HG03175 (cell line): Measurements from ENCODE around the gene FAT1.

Experiments used
- ATAC-seq: cut with Tn5 transposase; IDR thresholded peaks from one replicate; pipeline ENCODE4 v1.9.1; 2021; ENCODE audit warnings: mild to moderate bottlenecking, moderate library complexity; ENCODE audit not compliant: unreplicated experiment

The FAT1 gene

GRCh38 chr4:186621959-186622553 is 101.6 kb downstream of the FAT1 start:
- ATAC-seq, result no peak

GRCh38 chr4:186619088-186619487 is 104.6 kb downstream of the FAT1 start:
- no peak for ATAC-seq

- no peak for ATAC-seq
These were observed 105.7 kb downstream of the FAT1 start for GRCh38 chr4:186617921-186618320.

- ATAC-seq, result no peak
These were observed 116.2 kb downstream of the FAT1 start for GRCh38 chr4:186607490-186607889.

GRCh38 chr4:186606591-186606992 is 117.1 kb downstream of the FAT1 start:
- no peak for ATAC-seq

DNA sequence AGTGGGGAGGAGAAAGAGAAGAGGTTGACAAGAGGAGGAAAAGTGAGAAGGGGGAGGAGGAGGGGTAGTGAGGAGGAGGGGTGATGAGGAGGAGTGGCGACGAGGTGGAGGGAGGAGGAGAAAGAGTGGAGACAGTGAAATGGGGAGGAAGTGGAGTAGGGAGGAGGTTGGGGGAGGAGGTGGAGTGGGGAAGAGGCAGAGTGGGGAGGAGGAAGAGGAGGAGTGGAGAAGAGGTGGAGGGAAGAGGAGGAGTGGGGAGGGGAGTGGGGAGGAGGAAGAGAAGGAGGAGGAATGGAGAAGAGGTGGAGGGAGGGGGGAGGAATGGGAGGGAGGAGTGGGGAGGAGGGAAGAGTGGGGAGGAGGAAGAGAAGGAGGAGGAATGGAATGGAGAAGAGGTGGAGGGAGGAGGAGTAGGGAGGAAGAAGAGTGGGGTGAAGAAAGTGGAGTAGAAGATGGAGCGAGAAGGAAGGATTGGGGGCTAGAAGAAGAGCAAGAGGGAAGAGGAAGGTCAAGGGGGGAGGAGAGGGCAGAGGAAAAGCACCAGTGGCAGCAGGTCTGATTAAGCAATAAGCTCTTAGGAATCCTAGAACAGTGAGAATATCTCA is 118.3 kb downstream of the FAT1 start:
- ATAC-seq, result no peak

DNA sequence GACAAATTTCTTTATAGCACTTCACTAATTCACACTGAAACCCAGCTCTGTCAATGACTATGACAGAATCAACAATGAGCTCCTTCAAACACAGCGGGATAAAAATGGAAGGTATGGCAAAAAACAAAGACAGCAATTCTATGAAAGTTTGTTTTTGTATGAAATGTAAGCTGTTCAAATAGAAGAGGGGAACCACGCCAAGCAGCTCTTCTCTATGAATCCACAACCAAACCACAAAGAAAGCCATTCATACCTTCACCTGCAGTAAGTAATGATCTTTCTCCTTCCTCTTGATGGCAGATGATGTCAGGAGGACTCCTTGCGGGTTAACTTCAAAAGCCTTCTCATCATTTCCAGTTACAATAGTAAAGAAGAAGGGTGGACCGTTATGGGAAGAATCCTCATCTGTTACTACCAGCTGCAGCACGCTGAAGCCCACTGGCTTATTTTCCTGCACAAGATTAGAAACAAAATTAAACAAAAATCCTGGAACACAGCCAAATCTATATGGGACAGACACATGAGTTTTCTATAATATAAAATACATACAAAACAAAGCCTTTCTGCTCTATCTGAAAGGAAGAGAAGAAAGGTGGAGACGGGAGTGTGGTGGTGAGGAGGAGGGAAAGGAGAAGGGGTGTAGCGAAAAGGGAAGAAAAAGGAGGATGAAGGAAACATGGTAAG is 119.4 kb downstream of the FAT1 start:
- no peak for ATAC-seq

- no peak for ATAC-seq
These were observed 120.7 kb downstream of the FAT1 start for GRCh38 chr4:186602978-186603377.

DNA sequence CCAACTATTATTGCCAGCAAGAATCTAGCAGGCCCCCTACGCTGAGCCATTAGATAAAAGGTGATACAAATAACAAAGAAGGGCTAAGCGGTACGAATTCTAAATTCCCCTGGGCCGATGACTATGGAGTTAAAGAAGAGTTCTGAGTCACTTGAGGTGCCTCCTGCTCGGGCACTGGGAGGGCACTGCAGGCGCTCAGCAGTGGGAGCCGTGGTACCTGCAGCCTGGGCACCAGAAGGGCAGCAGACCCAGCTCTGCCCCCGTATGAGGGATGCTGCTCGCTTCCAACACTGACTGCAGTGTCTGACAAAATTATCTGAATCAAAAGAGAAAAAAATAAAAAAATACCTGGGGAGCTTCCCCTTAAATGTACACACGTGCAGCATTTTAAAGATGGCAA is 124.2 kb downstream of the FAT1 start:
- ATAC-seq, result no peak

DNA sequence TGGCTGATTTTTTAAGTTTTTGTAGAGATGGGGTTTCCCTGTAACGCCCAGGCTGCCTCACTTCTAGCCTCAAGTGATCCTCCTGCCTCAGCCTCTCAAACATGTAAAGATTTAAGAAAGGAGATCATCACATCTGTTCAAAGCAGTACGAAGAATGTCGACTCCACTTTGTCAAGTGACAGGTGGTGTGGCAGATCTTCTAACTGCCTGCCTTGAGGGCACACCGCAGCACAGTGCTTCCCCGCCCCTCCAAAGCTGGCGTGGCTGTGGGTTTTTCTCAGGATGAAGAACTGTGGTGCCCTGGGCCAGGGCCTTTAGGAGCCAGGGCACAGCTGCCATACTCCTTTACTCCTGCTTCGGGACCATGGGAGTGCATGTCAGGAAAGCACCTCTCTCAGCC is 125.0 kb downstream of the FAT1 start:
- ATAC-seq, result no peak

DNA sequence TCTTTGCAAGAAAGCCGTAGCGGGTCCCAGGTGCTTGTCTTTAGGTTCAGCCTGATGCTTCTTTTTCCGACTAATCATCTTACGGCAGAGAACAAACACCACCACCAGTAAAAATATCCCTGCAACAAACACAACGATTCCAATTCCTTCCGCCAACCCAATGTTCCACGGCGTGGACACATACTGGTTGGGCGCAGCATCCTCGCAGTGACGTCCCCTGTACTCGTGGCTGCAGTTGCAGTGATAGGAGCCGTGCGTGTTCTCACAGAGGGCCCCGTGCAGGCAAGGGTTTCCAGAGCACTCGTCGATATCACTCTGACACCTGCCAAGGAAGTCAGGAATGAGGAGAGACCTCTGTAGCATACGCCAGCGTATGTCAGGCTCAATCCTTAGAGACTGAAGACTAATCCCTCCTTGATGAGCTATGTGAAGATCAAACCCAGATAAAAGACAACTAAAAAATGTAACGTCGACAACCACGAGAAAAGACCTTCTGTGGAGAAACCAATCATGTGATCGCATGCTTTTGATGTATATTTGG is 126.7 kb downstream of the FAT1 start:
- no peak for ATAC-seq

DNA sequence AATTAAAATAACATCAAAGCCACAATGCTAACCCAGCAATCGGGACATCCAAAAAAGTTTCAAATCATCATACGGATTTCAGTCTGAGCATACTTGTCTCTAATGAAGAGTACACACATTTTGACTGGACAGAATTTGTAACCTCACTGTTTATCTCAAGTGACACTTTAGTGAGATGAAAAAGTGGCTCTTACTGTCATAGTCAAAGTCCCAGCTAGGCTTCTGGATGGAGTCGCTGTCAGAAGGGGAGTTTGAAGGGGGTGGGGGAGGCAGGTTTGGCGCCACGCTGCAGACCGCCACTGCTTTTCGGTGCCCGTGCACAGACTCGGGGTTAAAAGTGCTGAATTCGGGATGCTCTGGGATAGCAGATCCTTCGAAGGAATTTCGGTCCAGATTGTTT is 127.3 kb downstream of the FAT1 start:
- ATAC-seq, result no peak

DNA sequence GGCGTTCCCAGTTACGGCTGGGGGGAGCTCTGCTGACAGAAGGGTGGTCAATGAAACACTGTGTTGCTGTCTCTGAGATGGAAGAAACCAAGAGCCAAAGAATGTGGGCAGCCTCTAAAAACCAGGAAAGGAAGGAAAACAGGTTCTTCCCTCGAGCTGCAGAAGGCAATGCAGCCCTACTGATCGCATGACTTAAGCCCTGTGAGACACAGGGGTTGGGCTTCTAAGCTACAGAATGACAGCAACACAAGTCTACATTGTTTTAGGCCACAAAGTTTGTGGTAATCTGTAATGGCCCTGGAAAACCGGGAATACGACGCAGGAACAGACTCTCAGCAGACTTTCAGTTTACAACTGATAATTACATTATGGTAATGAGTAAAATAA is 130.1 kb downstream of the FAT1 start:
- ATAC-seq, result no peak

DNA sequence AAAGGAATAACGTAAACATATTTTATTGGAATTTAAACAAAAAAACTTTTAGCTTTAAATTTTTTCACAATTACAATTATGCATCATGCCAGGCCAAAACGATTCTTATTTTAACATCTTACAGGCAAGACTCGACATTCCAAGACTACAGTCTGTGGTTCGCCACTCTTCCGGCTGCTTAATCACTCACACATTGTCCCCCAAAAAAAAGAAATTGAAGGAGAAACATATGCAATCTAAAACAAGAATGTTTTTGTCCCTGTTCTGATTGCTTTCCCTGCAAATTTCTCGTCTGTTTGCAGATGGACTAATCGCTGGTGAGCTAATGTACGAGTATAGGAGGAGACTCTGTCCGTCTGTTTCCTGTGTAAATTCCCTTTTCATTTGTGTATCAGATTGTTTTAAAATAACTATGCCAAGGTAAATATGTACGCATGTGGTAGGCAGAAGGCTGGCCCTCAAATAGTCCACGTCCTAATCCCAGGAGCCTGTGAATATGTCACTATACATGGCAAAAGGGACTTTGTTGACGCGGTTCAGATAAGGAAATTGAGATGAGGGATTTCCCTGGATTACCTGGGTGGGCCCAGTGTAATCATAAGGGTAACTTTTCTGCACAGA is 130.6 kb downstream of the FAT1 start:
- no peak for ATAC-seq

- ATAC-seq, result no peak
These were observed 131.2 kb downstream of the FAT1 start for GRCh38 chr4:186592445-186592844.

DNA sequence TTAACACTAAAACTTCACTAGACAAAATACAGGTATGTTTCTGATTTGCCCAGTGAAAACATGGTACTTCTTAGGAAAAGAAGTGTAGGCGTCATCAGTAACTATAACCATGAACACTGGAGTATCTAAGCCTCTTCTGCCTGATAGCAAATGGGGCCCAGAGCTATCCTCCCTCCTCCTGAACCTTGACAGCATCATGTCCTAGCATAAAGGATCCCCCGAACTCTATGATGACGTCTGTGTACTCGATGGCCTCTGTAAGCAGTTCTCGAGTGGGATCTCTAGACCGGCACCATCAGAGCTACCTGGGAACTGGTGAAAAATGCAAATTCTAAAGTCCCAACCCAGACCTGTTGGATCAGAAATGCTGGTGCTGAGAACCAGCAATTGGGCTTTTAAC is 132.0 kb downstream of the FAT1 start:
- ATAC-seq, result no peak

DNA sequence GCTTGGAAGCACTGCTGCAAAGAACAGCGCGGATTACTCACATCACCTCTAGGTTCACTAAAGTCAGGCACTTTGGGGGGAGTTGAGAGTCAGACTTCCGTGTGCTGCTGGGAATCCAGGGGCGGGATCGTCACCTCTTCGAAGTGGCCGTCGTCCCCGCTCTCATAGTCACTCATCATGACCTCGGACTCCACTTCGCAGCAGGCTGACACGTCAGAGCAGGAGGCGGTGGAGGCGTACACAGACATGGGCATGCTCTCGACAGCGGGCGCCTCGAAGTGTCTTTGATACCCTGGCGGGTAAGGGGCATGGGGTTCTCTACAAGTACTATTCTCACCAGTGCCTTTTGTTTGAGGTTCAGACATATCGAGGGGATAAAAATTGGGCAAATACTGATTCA is 135.2 kb downstream of the FAT1 start:
- ATAC-seq, result no peak

GRCh38 chr4:186587416-186588018 is 136.1 kb downstream of the FAT1 start:
- peak; percentile 73 for ATAC-seq

- ATAC-seq, result no peak
These were observed 137.5 kb downstream of the FAT1 start for GRCh38 chr4:186586205-186586604.

DNA sequence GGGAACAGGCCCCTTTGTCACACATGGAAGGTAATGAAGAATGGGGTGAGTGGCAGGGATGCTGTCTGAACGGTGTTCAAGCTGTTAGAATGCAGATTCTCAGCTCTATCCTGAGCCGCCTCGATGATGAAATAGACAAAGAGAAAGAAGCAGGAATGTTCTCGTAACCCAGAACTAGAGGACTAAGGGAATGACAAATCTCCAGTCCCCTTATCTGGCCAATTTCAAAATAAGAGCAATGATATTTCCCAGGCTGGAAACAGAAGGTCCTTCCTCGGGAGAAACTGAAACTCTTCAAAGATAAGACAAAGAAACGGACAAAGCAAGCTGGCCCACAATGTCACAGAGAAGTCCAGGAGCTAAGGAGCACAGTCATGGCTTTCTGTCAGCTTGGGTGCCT is 138.7 kb downstream of the FAT1 start:
- no peak for ATAC-seq

DNA sequence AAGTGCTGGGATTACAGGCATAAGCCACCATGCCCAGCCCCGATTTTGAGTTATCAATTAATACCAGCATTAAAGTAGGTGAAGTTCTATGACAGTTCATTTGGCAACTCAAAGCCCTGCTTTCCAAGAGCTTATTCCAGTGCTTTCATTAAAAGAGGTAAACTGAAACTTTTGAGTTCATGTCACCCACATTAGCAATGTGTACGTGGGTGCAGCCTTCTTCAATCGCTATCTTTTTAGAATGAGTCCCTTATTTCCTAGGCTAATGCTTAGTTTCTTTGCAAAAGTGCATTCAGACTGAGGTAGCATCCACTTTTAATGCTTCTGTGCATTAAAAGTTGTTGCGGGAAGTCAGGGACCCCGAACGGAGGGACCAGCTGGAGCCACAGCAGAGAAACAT is 142.2 kb downstream of the FAT1 start:
- ATAC-seq, result no peak
